ENCODE measurements around the gene POTED. TPM values are rescaled to one million over a fixed set of nuclear protein-coding genes. Genes with fewer than 3 reads are reported as not detected.

The POTED gene
- not detected in 2 replicates for total RNA-seq

DNA sequence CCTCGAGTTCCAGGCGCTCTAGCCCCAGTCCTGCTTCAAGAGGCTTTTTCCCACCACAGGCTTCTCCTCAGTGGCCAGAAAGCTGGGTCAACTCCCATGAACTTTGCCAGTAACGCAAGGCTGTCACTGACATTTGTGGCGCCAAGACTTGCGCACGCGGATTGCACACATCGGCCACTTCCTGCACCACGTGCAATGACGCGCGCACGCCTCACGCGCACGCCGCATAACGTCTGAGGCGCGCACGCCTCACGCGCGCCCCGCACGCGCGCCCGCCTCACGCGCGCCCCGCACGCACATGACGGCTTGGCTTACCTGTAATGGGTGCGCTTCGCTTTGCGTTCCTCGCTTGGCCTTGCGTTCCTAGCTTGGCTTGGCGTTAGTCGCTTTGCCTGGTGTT lies at the start of gene POTED:
TSS of gene POTED (plus strand) at position 301 of the 400 bp plus-strand sequence. CDS start 452 bp downstream, outside the sequence.

Measured in bronchus fibroblast of lung (primary cell).